WTC11 (cell line): Measurements from ENCODE around the gene MDFIC. TPM values are rescaled to one million over a fixed set of nuclear protein-coding genes. Genes with fewer than 3 reads are reported as not detected.

Experiments
- ATAC-seq: fragments of 200-7000 bp; cut with Tn5 transposase; 2 replicates; pipeline ENCODE4 v1.10.0; 2021; ENCODE audit warnings: mild to moderate bottlenecking, moderate library complexity
- CTCF ChIA-PET: fragments of 300-600 bp; sonication (Branson Sonifier 250); formaldehyde crosslinking; loops from one replicate; lab custom pipeline; 2021; ENCODE audit warnings: antibody characterized with exemption; lab: Charles Lee
- POLR2A ChIA-PET: fragments of 350-600 bp; sonication (Branson Sonifier 250); formaldehyde crosslinking; loops from one replicate; lab custom pipeline; 2021; ENCODE audit warnings: antibody characterized with exemption; lab: Charles Lee
- DNase-seq: peaks from one replicate; pipeline ENCODE4 v3.0.0; 2021; ENCODE audit warnings: low spot score
- H3K27ac Mint-ChIP-seq: 2 replicates; pipeline ENCODE4 v1.8.0; 2021; ENCODE audit warnings: mixed read lengths
- H3K27me3 Mint-ChIP-seq: 2 replicates; pipeline ENCODE4 v1.8.0; 2021; ENCODE audit warnings: low read depth, mild to moderate bottlenecking, moderate library complexity, mixed read lengths
- H3K36me3 Mint-ChIP-seq: 2 replicates; pipeline ENCODE4 v1.8.0; 2021; ENCODE audit warnings: mixed read lengths
- H3K4me1 Mint-ChIP-seq: 2 replicates; pipeline ENCODE4 v1.8.0; 2022; ENCODE audit warnings: mixed read lengths
- H3K4me3 Mint-ChIP-seq: 2 replicates; pipeline ENCODE4 v1.8.0; 2021; ENCODE audit warnings: mild to moderate bottlenecking, moderate library complexity, mixed read lengths
- H3K9me3 Mint-ChIP-seq: 2 replicates; pipeline ENCODE4 v1.8.0; 2021; ENCODE audit warnings: mixed read lengths
- AFF4 ChIP-seq: sonication (generic); formaldehyde crosslinking; IDR thresholded peaks from 2 replicates; pipeline ENCODE4 v1.8.1; 2023; ENCODE audit warnings: mild to moderate bottlenecking, missing genetic modification reagents, borderline replicate concordance
- CDX4 ChIP-seq: fragments of 250-450 bp; sonication (Bioruptor Pico); IDR thresholded peaks from 2 replicates; pipeline ENCODE4 v1.9.0; 2021; ENCODE audit warnings: moderate library complexity, mild to moderate bottlenecking, inconsistent platforms, borderline replicate concordance
- CREM ChIP-seq: sonication (generic); formaldehyde crosslinking; IDR thresholded peaks from 2 replicates; pipeline ENCODE4 v1.8.1; 2022; ENCODE audit warnings: mild to moderate bottlenecking, missing genetic modification reagents, moderate library complexity
- E2F4 ChIP-seq: sonication (generic); formaldehyde crosslinking; IDR thresholded peaks from 2 replicates; pipeline ENCODE4 v1.8.1; 2022; ENCODE audit warnings: low read depth, mild to moderate bottlenecking, moderate library complexity, missing genetic modification reagents, borderline replicate concordance
- EMX1 ChIP-seq: fragments of 250-450 bp; sonication (Bioruptor Pico); IDR thresholded peaks from 2 replicates; pipeline ENCODE4 v1.8.0; 2021; ENCODE audit warnings: mild to moderate bottlenecking
- FOXK1 ChIP-seq: sonication (generic); formaldehyde crosslinking; IDR thresholded peaks from 2 replicates; pipeline ENCODE4 v1.8.0; 2022; ENCODE audit warnings: mild to moderate bottlenecking, moderate library complexity, missing genetic modification reagents
- FOXP4 ChIP-seq: sonication (generic); formaldehyde crosslinking; IDR thresholded peaks from 2 replicates; pipeline ENCODE4 v1.8.0; 2022; ENCODE audit warnings: mild to moderate bottlenecking, missing genetic modification reagents
- JAZF1 ChIP-seq: fragments of 250-450 bp; sonication (Bioruptor Pico); IDR thresholded peaks from 2 replicates; pipeline ENCODE4 v1.9.0; 2021; ENCODE audit warnings: moderate library complexity, mild to moderate bottlenecking, inconsistent platforms
- OVOL2 ChIP-seq: fragments of 250-450 bp; sonication (Bioruptor Pico); IDR thresholded peaks from 2 replicates; pipeline ENCODE4 v1.9.0; 2021; ENCODE audit warnings: mild to moderate bottlenecking, borderline replicate concordance
- TEAD1 ChIP-seq: sonication (generic); formaldehyde crosslinking; IDR thresholded peaks from 2 replicates; pipeline ENCODE4 v1.8.0; 2022; ENCODE audit warnings: mild to moderate bottlenecking, missing genetic modification reagents
- ZSCAN18 ChIP-seq: fragments of 250-450 bp; sonication (Bioruptor Pico); IDR thresholded peaks from 2 replicates; pipeline ENCODE4 v2.1.2; 2022; ENCODE audit warnings: mild to moderate bottlenecking, moderate library complexity
- total RNA-seq: library from RNA; stranded (reverse); gene quantifications from 3 replicates; pipeline ENCODE4 v1.2.3, GENCODE V29; 2021
- TF ChIP-seq, protein P1 (sequence below): sonication (generic); formaldehyde crosslinking; IDR thresholded peaks from 2 replicates; pipeline ENCODE4 v1.8.0; 2023; ENCODE audit warnings: mild to moderate bottlenecking, missing genetic modification reagents

MDFIC gene
- total RNA-seq, 1 experiment from 2014 or later = 8.4 TPM

GRCh38 chr7:114943530-114943929 lies 21.6 kb downstream of the MDFIC start:
- no peak for ATAC-seq
- Mint-ChIP-seq H3K4me1 (peaks cover 33% of the 10 kb centered on the region), H3K36me3 (no peaks in the 10 kb centered on the region), H3K4me3 (no peak overlapping the region), H3K27me3 (no peaks in the 10 kb centered on the region), H3K27ac (no peak overlapping the region), H3K9me3 (no peaks in the 10 kb centered on the region)
- ChIA-PET CTCF (no interaction called here), POLR2A (no interaction called here)
- TF ChIP-seq AFF4 (CRISPR knock-in tag) (no peak), TEAD1 (CRISPR knock-in tag) (no peak), CDX4 (CRISPR knock-in tag) (no peak), JAZF1 (CRISPR knock-in tag) (no peak), ZSCAN18 (CRISPR knock-in tag) (no peak), FOXP4 (no peak), FOXK1 (CRISPR knock-in tag) (no peak), OVOL2 (CRISPR knock-in tag) (no peak), CREM (CRISPR knock-in tag) (no peak), EMX1 (CRISPR knock-in tag) (no peak), E2F4 (CRISPR knock-in tag) (no peak)
- TF ChIP-seq, protein P1, sequence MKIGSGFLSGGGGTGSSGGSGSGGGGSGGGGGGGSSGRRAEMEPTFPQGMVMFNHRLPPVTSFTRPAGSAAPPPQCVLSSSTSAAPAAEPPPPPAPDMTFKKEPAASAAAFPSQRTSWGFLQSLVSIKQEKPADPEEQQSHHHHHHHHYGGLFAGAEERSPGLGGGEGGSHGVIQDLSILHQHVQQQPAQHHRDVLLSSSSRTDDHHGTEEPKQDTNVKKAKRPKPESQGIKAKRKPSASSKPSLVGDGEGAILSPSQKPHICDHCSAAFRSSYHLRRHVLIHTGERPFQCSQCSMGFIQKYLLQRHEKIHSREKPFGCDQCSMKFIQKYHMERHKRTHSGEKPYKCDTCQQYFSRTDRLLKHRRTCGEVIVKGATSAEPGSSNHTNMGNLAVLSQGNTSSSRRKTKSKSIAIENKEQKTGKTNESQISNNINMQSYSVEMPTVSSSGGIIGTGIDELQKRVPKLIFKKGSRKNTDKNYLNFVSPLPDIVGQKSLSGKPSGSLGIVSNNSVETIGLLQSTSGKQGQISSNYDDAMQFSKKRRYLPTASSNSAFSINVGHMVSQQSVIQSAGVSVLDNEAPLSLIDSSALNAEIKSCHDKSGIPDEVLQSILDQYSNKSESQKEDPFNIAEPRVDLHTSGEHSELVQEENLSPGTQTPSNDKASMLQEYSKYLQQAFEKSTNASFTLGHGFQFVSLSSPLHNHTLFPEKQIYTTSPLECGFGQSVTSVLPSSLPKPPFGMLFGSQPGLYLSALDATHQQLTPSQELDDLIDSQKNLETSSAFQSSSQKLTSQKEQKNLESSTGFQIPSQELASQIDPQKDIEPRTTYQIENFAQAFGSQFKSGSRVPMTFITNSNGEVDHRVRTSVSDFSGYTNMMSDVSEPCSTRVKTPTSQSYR = no peak
- DNase-seq = no peak
